Activated T-cell treated with anti-CD3 and anti-CD28 coated beads, Interleukin-2, amount 50 U/mL, for 4 hours (primary cell): ENCODE results near the gene FKBP1B. TPM values are rescaled to one million over a fixed set of nuclear protein-coding genes. Genes with fewer than 3 reads are reported as not detected.
"Not testable (repeated sequence)": the region's sequence is repeated elsewhere in the genome, so short reads cannot be mapped to it uniquely, and the experiment has no call there.

ENCODE experiments used
- ATAC-seq, 2 donors: fragments of 200-7000 bp; cut with Tn5 transposase; one replicate each; pipeline ENCODE4 v1.10.0; 2021
- DNase-seq: peaks from one replicate; pipeline ENCODE4 v3.0.0-alpha.2; 2020
- H3K27me3 Mint-ChIP-seq: one replicate; pipeline ENCODE4 v1.8.0; 2021; ENCODE audit warnings: low read depth, mixed read lengths
- H3K36me3 Mint-ChIP-seq: one replicate; pipeline ENCODE4 v1.8.0; 2022; ENCODE audit warnings: mixed read lengths; ENCODE audit not compliant: insufficient read depth
- H3K4me1 Mint-ChIP-seq: one replicate; pipeline ENCODE4 v1.8.0; 2021; ENCODE audit warnings: low read depth, mixed read lengths
- H3K4me3 Mint-ChIP-seq: one replicate; pipeline ENCODE4 v1.8.0; 2021; ENCODE audit warnings: mild to moderate bottlenecking, moderate library complexity, mixed read lengths
- H3K9me3 Mint-ChIP-seq: one replicate; pipeline ENCODE4 v1.8.0; 2021; ENCODE audit warnings: mixed read lengths
- total RNA-seq, 3 donors: library from RNA; stranded (reverse); gene quantifications; one replicate each; pipeline ENCODE4 v1.2.1, GENCODE V29; 2021

Gene FKBP1B
- total RNA-seq, result under 1 TPM; 0.40 to 0.65 (median 0.63) TPM

- peak; percentile 36 to 39 for ATAC-seq
- H3K27me3 Mint-ChIP-seq, result peaks cover 3% of the 10 kb centered on the region
- H3K36me3 Mint-ChIP-seq, result no peaks in the 10 kb centered on the region
- peaks cover 22% of the 10 kb centered on the region for H3K4me1 Mint-ChIP-seq
- peak; percentile 29 for DNase-seq
- H3K9me3 Mint-ChIP-seq, result no peaks in the 10 kb centered on the region
- H3K4me3 Mint-ChIP-seq, result no peak within 1 kb of the TSS
Observed at GRCh38 chr2:24049485-24050021, at the start of gene FKBP1B. Gene FKBP1B, plus strand, starts transcription at chr2:24049741. Its CDS starts 109 bp downstream, at chr2:24049850.

GRCh38 chr2:24007693-24008092, 41.8 kb upstream of the FKBP1B start:
- H3K4me3 Mint-ChIP-seq, result no peak overlapping the region
- H3K4me1 Mint-ChIP-seq, result peaks cover 4% of the 10 kb centered on the region
- DNase-seq, result no peak
- no peaks in the 10 kb centered on the region for H3K9me3 Mint-ChIP-seq
- H3K27me3 Mint-ChIP-seq, result peaks cover 32% of the 10 kb centered on the region
- H3K36me3 Mint-ChIP-seq, result peaks cover 1% of the 10 kb centered on the region
- no peak for ATAC-seq

GRCh38 chr2:24008672-24009366, 40.7 kb upstream of the FKBP1B start:
- peaks cover 37% of the 10 kb centered on the region for H3K27me3 Mint-ChIP-seq
- no peak for DNase-seq
- no peak overlapping the region for H3K4me3 Mint-ChIP-seq
- peaks cover 1% of the 10 kb centered on the region for H3K36me3 Mint-ChIP-seq
- no peaks in the 10 kb centered on the region for H3K9me3 Mint-ChIP-seq
- ATAC-seq, result no peak
- H3K4me1 Mint-ChIP-seq, result peaks cover 4% of the 10 kb centered on the region

GRCh38 chr2:24009367-24009679, 40.2 kb upstream of the FKBP1B start:
- peaks cover 1% of the 10 kb centered on the region for H3K36me3 Mint-ChIP-seq
- H3K27me3 Mint-ChIP-seq, result peaks cover 38% of the 10 kb centered on the region
- H3K4me3 Mint-ChIP-seq, result no peak overlapping the region
- H3K9me3 Mint-ChIP-seq, result no peaks in the 10 kb centered on the region
- no peak for ATAC-seq
- no peak for DNase-seq
- peaks cover 4% of the 10 kb centered on the region for H3K4me1 Mint-ChIP-seq

GRCh38 chr2:24009680-24010476, 39.7 kb upstream of the FKBP1B start, which contains the start of gene MFSD2B:
Gene MFSD2B, plus strand, starts transcription at chr2:24010085. Its CDS starts 12 bp downstream, at chr2:24010097.
- Mint-ChIP-seq H3K4me1 (peaks cover 4% of the 10 kb centered on the region), H3K4me3 (no peak within 1 kb of the TSS), H3K9me3 (no peaks in the 10 kb centered on the region), H3K27me3 (peaks cover 41% of the 10 kb centered on the region), H3K36me3 (peaks cover 1% of the 10 kb centered on the region)
- ATAC-seq, result peak; percentile 45 to 56
- no peak for DNase-seq

- no peak overlapping the region for H3K4me3 Mint-ChIP-seq
- H3K27me3 Mint-ChIP-seq, result peaks cover 41% of the 10 kb centered on the region
- H3K4me1 Mint-ChIP-seq, result peaks cover 4% of the 10 kb centered on the region
- H3K9me3 Mint-ChIP-seq, result no peaks in the 10 kb centered on the region
- ATAC-seq (no peak), DNase-seq (no peak)
- peaks cover 1% of the 10 kb centered on the region for H3K36me3 Mint-ChIP-seq
Observed at GRCh38 chr2:24010477-24011249, 38.9 kb upstream of the FKBP1B start.

- ATAC-seq, result no peak
- peaks cover 4% of the 10 kb centered on the region for H3K4me1 Mint-ChIP-seq
- DNase-seq, result no peak
- peaks cover 1% of the 10 kb centered on the region for H3K36me3 Mint-ChIP-seq
- H3K9me3 Mint-ChIP-seq, result no peaks in the 10 kb centered on the region
- H3K4me3 Mint-ChIP-seq, result no peak overlapping the region
- peaks cover 41% of the 10 kb centered on the region for H3K27me3 Mint-ChIP-seq
Observed at GRCh38 chr2:24011250-24012104, 38.1 kb upstream of the FKBP1B start.

GRCh38 chr2:24012521-24013188, 36.9 kb upstream of the FKBP1B start:
- H3K27me3 Mint-ChIP-seq, result peaks cover 41% of the 10 kb centered on the region

GRCh38 chr2:24014902-24015301, 34.6 kb upstream of the FKBP1B start:
- H3K4me1 Mint-ChIP-seq, DNase-seq: not testable (repeated sequence)
- H3K27me3 Mint-ChIP-seq, result peaks cover 27% of the 10 kb centered on the region

More at GRCh38 chr2:24012521-24013188, 36.9 kb upstream of the FKBP1B start:
- Mint-ChIP-seq H3K4me3 (no peak overlapping the region), H3K9me3 (no peaks in the 10 kb centered on the region), H3K36me3 (peaks cover 1% of the 10 kb centered on the region), H3K4me1 (peaks cover 4% of the 10 kb centered on the region)
- ATAC-seq (no peak), DNase-seq (no peak)

GRCh38 chr2:24015562-24016375, 33.8 kb upstream of the FKBP1B start:
- Mint-ChIP-seq H3K36me3 (peaks cover 1% of the 10 kb centered on the region), H3K27me3 (peaks cover 26% of the 10 kb centered on the region), H3K9me3 (no peaks in the 10 kb centered on the region), H3K4me3 (no peak overlapping the region), H3K4me1 (peaks cover 4% of the 10 kb centered on the region)
- ATAC-seq (no peak), DNase-seq (no peak)

More at GRCh38 chr2:24014902-24015301, 34.6 kb upstream of the FKBP1B start:
- H3K4me3 Mint-ChIP-seq, H3K9me3 Mint-ChIP-seq, H3K36me3 Mint-ChIP-seq, ATAC-seq: not testable (repeated sequence)

GRCh38 chr2:24016376-24016761, 33.2 kb upstream of the FKBP1B start:
- no peak for ATAC-seq
- Mint-ChIP-seq H3K27me3 (peaks cover 20% of the 10 kb centered on the region), H3K4me1 (peaks cover 1% of the 10 kb centered on the region), H3K9me3 (no peaks in the 10 kb centered on the region), H3K4me3 (no peak overlapping the region), H3K36me3 (peaks cover 1% of the 10 kb centered on the region)
- DNase-seq, result no peak

- peaks cover 14% of the 10 kb centered on the region for H3K27me3 Mint-ChIP-seq
- H3K36me3 Mint-ChIP-seq, result no peaks in the 10 kb centered on the region
- no peak overlapping the region for H3K4me3 Mint-ChIP-seq
- no peak for ATAC-seq
- no peaks in the 10 kb centered on the region for H3K9me3 Mint-ChIP-seq
- H3K4me1 Mint-ChIP-seq, result no peaks in the 10 kb centered on the region
- DNase-seq, result no peak
Observed at GRCh38 chr2:24016853-24017703, 32.5 kb upstream of the FKBP1B start.
